Measurements from ENCODE around the gene RRP1B.

DNA sequence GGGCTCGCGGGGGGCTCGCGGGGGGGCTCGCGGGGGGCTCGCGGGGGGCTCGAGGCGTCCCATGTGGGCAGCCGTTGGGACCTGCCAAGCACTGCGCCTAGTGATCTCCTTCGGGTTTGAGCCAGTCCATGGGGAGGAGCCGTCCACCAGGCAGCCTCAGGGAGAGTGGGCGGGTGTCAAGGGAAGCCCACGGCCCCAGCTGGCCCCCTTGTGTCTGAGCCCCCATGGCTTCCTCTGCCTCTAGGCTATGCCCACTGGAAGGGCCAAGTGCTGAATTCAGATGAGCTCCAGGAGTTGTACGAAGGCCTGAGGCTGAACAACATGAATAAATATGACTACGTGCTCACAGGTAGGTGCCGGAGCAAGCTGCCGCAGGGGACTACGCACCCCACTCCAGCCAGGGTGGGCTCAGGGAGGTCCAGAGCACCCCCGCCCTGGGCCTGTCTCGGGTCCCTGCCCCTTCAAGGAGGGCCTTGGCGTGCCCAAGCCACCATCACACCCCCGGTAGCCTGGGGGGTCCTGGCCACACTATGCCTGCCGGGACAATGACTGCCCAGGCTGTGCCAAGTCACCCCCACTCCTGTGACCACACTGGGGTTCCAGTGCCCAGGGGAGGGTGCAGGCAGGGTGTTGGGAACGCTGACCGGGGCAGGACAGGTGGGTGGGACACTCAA, 82.2 kb downstream of the RRP1B start:
- TF ChIP-seq, protein P1, sequence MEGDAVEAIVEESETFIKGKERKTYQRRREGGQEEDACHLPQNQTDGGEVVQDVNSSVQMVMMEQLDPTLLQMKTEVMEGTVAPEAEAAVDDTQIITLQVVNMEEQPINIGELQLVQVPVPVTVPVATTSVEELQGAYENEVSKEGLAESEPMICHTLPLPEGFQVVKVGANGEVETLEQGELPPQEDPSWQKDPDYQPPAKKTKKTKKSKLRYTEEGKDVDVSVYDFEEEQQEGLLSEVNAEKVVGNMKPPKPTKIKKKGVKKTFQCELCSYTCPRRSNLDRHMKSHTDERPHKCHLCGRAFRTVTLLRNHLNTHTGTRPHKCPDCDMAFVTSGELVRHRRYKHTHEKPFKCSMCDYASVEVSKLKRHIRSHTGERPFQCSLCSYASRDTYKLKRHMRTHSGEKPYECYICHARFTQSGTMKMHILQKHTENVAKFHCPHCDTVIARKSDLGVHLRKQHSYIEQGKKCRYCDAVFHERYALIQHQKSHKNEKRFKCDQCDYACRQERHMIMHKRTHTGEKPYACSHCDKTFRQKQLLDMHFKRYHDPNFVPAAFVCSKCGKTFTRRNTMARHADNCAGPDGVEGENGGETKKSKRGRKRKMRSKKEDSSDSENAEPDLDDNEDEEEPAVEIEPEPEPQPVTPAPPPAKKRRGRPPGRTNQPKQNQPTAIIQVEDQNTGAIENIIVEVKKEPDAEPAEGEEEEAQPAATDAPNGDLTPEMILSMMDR (IDR thresholded peaks at IDR 0.05) = no peak
- no peak for TF ChIP-seq POLR2A (IDR thresholded peaks at IDR 0.05)

Data from right lobe of liver (tissue), 4 donors.